VCaP (cell line): ENCODE measurements around the gene SSBP1.
"Not testable (repeated sequence)": the region's sequence is repeated elsewhere in the genome, so short reads cannot be mapped to it uniquely, and the experiment has no call there.

Source experiments
- H3K27ac ChIP-seq: fragments of 450-650 bp; 2 replicates; pipeline ENCODE4 v1.5.1; 2017
- CTCF ChIP-seq: fragments of 450-650 bp; conservative IDR thresholded peaks from 2 replicates; pipeline ENCODE4 v1.5.1; 2017; ENCODE audit warnings: mild to moderate bottlenecking, moderate library complexity

SSBP1 gene

GRCh38 chr7:141737836-141738591, at the start of gene SSBP1:
Gene SSBP1, plus strand, starts transcription at chr7:141738358. Its CDS starts 809 bp downstream, at chr7:141739167.
- TF ChIP-seq CTCF = peak; percentile 98
- H3K27ac ChIP-seq = peak within 1 kb of the TSS; percentile 89

- H3K27ac ChIP-seq = not testable (repeated sequence)
These were observed 48.9 kb upstream of the SSBP1 start for GRCh38 chr7:141689072-141689825.

GRCh38 chr7:141691540-141691939, 46.6 kb upstream of the SSBP1 start:
- H3K27ac ChIP-seq = no peak overlapping the region
- TF ChIP-seq CTCF = no peak

- H3K27ac ChIP-seq = no peak overlapping the region
- no peak for TF ChIP-seq CTCF
These were observed 46.2 kb upstream of the SSBP1 start for GRCh38 chr7:141691961-141692360.

- TF ChIP-seq CTCF = no peak
- no peak overlapping the region for H3K27ac ChIP-seq
These were observed 45.1 kb upstream of the SSBP1 start for GRCh38 chr7:141693082-141693481.

GRCh38 chr7:141695803-141696289, 42.3 kb upstream of the SSBP1 start:
- no peak for TF ChIP-seq CTCF
- peak overlapping the region; percentile 56 for H3K27ac ChIP-seq

GRCh38 chr7:141696348-141696747, 41.8 kb upstream of the SSBP1 start:
- H3K27ac ChIP-seq = peak overlapping the region; percentile 56
- no peak for TF ChIP-seq CTCF
